Thyroid gland (tissue), 4 donors: ENCODE data around the gene ITPKB. TPM values are rescaled to one million over a fixed set of nuclear protein-coding genes. Genes with fewer than 3 reads are reported as not detected.

Experiments used
- DNase-seq, 2 donors: peaks; one replicate each; pipeline ENCODE4 v3.0.0-alpha.2; 2019
- H3K27ac ChIP-seq, 3 donors: fragments of 200-600 bp; sonication (generic); 1 replicate in 2 of 3; 2 replicates in 1 of 3; pipeline ENCODE4 v1.5.1; 2016 to 2019; ENCODE audit warnings: mild to moderate bottlenecking in 1 of 3, moderate library complexity in 1 of 3
- H3K27me3 ChIP-seq: fragments of 200-600 bp; sonication (generic); one replicate; pipeline ENCODE4 v1.5.1; 2019
- H3K36me3 ChIP-seq, 2 donors: fragments of 200-600 bp; sonication (generic); one replicate each; pipeline ENCODE4 v1.5.1; 2016 to 2019
- H3K4me1 ChIP-seq, 2 donors: fragments of 200-600 bp; sonication (generic); one replicate each; pipeline ENCODE4 v1.5.1; 2017 to 2019
- H3K4me3 ChIP-seq, 3 donors: fragments of 200-600 bp; sonication (generic); replicated peaks in 1 of 3; 1 replicate in 2 of 3; 2 replicates in 1 of 3; pipeline ENCODE4 v1.5.1; 2016; ENCODE audit warnings: mild to moderate bottlenecking in 1 of 3
- H3K9me3 ChIP-seq: fragments of 200-600 bp; sonication (generic); one replicate; pipeline ENCODE4 v1.5.1; 2017
- CTCF ChIP-seq, 6 experiments: fragments of 200-600 bp in 3 of 6; fragments of 450-650 bp in 3 of 6; sonication (generic) in 3 of 6; IDR thresholded peaks; one replicate each; pipeline ENCODE4 v1.5.1; 2016 to 2019; ENCODE audit warnings: antibody characterized with exemption in 6 of 6, mild to moderate bottlenecking in 2 of 6, inconsistent platforms in 1 of 6, moderate library complexity in 1 of 6
- POLR2A ChIP-seq, 2 donors: fragments of 450-650 bp; IDR thresholded peaks; one replicate each; pipeline ENCODE4 v1.6.1; 2017; ENCODE audit warnings: antibody characterized with exemption in 2 of 2, mild to moderate bottlenecking in 2 of 2, moderate library complexity in 1 of 2
- WGBS, 2 donors: methylation state at CpG; one replicate each; pipeline ENCODE4 v1.1.5; 2017; 5-methylcytosine and 5-hydroxymethylcytosine counted together
- intact Hi-C: fragments of 100-400 bp; cut with DNase I; formaldehyde crosslinking; loops from one replicate; pipeline ENCODE4 v1.15.1; 2023
- total RNA-seq, 4 donors: library from RNA; depleted of rRNA; stranded (reverse); fragments of >200 nt; gene quantifications; one replicate each; pipeline ENCODE4 v1.2.3, GENCODE V29; 2016

ITPKB gene
- total RNA-seq, 4 donors from 2014 or later = 19.1 to 24.0 (median 22.2) TPM

GRCh38 chr1:226659136-226659535 lies 79.9 kb downstream of the ITPKB start:
- intact Hi-C loops = no loop called here

GRCh38 chr1:226658546-226659125 lies 80.4 kb downstream of the ITPKB start:
- Histone ChIP-seq H3K9me3 (no peaks in the 10 kb centered on the region), H3K27me3 (no peaks in the 10 kb centered on the region), H3K36me3 (no peaks in the 10 kb centered on the region), H3K4me3 (no peak overlapping the region), H3K27ac (peak overlapping the region in 1 of 3 donors; percentile 20), H3K4me1 (peaks cover 41 to 85% of the 10 kb centered on the region in 2 donors)
- 92 to 98% methylated on average over 13 to 21 of the region's 22 CpGs for WGBS, 2 donors
- no peak for TF ChIP-seq POLR2A (IDR thresholded peaks at IDR 0.05)
- TF ChIP-seq CTCF (IDR thresholded peaks at IDR 0.05) = no peak
- no peak for DNase-seq
- intact Hi-C loops = no loop called here

More at GRCh38 chr1:226659136-226659535, 79.9 kb downstream of the ITPKB start:
- WGBS, 2 donors = 88 to 93% methylated on average over 4 to 5 of the region's 5 CpGs
- Histone ChIP-seq H3K27me3 (no peaks in the 10 kb centered on the region), H3K9me3 (no peaks in the 10 kb centered on the region), H3K4me3 (no peak overlapping the region), H3K4me1 (peaks cover 41 to 85% of the 10 kb centered on the region in 2 donors), H3K36me3 (no peaks in the 10 kb centered on the region), H3K27ac (peak overlapping the region in 1 of 3 donors; percentile 92)
- DNase-seq = no peak
- TF ChIP-seq CTCF (IDR thresholded peaks at IDR 0.05) = no peak
- TF ChIP-seq POLR2A (IDR thresholded peaks at IDR 0.05) = no peak

GRCh38 chr1:226657895-226658545 lies 81.1 kb downstream of the ITPKB start:
- intact Hi-C loops = no loop called here
- 79 to 89% methylated on average over 10 of the region's 10 CpGs for WGBS, 2 donors
- Histone ChIP-seq H3K36me3 (no peaks in the 10 kb centered on the region), H3K9me3 (no peaks in the 10 kb centered on the region), H3K4me1 (peaks cover 35 to 85% of the 10 kb centered on the region in 2 donors), H3K4me3 (no peak overlapping the region), H3K27me3 (no peaks in the 10 kb centered on the region), H3K27ac (peak overlapping the region in 1 of 3 donors; percentile 50)
- no peak for TF ChIP-seq POLR2A (IDR thresholded peaks at IDR 0.05)
- no peak for TF ChIP-seq CTCF (IDR thresholded peaks at IDR 0.05)
- no peak for DNase-seq

GRCh38 chr1:226656601-226657277 lies 82.3 kb downstream of the ITPKB start:
- TF ChIP-seq CTCF (IDR thresholded peaks at IDR 0.05) = no peak
- no peak for TF ChIP-seq POLR2A (IDR thresholded peaks at IDR 0.05)
- Histone ChIP-seq H3K4me3 (no peak overlapping the region), H3K4me1 (peaks cover 29 to 72% of the 10 kb centered on the region in 2 donors), H3K36me3 (no peaks in the 10 kb centered on the region), H3K27ac (peak overlapping the region in 2 of 3 donors; percentile 47 to 50), H3K27me3 (no peaks in the 10 kb centered on the region), H3K9me3 (no peaks in the 10 kb centered on the region)
- intact Hi-C loops = no loop called here
- DNase-seq = peak; percentile 43 to 48
- 33 to 35% methylated on average over 12 of the region's 12 CpGs for WGBS, 2 donors

- intact Hi-C loops = no loop called here
- H3K27ac ChIP-seq = peak overlapping the region in 2 of 3 donors; percentile 47 to 50
- TF ChIP-seq POLR2A (IDR thresholded peaks at IDR 0.05) = no peak
- TF ChIP-seq CTCF (IDR thresholded peaks at IDR 0.05) = no peak
- H3K36me3 ChIP-seq = no peaks in the 10 kb centered on the region
- no peaks in the 10 kb centered on the region for H3K27me3 ChIP-seq
- H3K4me3 ChIP-seq = no peak overlapping the region
- H3K9me3 ChIP-seq = no peaks in the 10 kb centered on the region
- H3K4me1 ChIP-seq = peaks cover 27 to 67% of the 10 kb centered on the region in 2 donors
- WGBS, 2 donors = 42 to 66% methylated on average over 3 of the region's 4 CpGs
- DNase-seq = peak; percentile 36 to 41
Observed at GRCh38 chr1:226656201-226656600, 82.9 kb downstream of the ITPKB start.
